CD4-positive, alpha-beta memory T cell (primary cell): ENCODE data around the gene FXYD3. TPM values are rescaled to one million over a fixed set of nuclear protein-coding genes. Genes with fewer than 3 reads are reported as not detected.
A peak's percentile ranks its signal among the peaks of the same experiment; 100 is the strongest.

Source experiments
- CTCF ChIA-PET: fragments of 350-600 bp; sonication (Branson Sonifier 250); formaldehyde crosslinking; loops from one replicate; lab custom pipeline; 2021; ENCODE audit warnings: inconsistent platforms; ENCODE audit not compliant: partially characterized antibody; lab: Charles Lee
- POLR2A ChIA-PET: fragments of 350-600 bp; sonication (Branson Sonifier 250); formaldehyde crosslinking; loops from one replicate; lab custom pipeline; 2021; ENCODE audit not compliant: partially characterized antibody; lab: Charles Lee
- DNase-seq, 5 donors: peaks; one replicate each; pipeline versions ENCODE4 v3.0.0 to v3.0.0-alpha.2; 2020 to 2022; ENCODE audit warnings: mixed read lengths in 1 of 5
- H3K27ac ChIP-seq: one replicate; pipeline ENCODE4 v1.7.0; 2013; ENCODE audit warnings: low read depth, low read length
- H3K27me3 ChIP-seq: 2 replicates; pipeline ENCODE4 v1.7.0; 2013; ENCODE audit warnings: mild to moderate bottlenecking, low read length, moderate library complexity; ENCODE audit not compliant: insufficient read depth
- H3K36me3 ChIP-seq: 2 replicates; pipeline ENCODE4 v1.7.0; 2013; ENCODE audit warnings: mild to moderate bottlenecking, low read length, moderate library complexity; ENCODE audit not compliant: insufficient read depth
- H3K4me1 ChIP-seq: 2 replicates; pipeline ENCODE4 v1.7.0; 2013; ENCODE audit warnings: mild to moderate bottlenecking, low read length, moderate library complexity; ENCODE audit not compliant: insufficient read depth
- H3K4me3 ChIP-seq, 2 donors: one replicate each; pipeline ENCODE4 v1.7.0; 2013; ENCODE audit warnings: low read length in 2 of 2, mild to moderate bottlenecking in 1 of 2
- H3K9me3 ChIP-seq, 2 donors: one replicate each; pipeline ENCODE4 v1.7.0; 2013; ENCODE audit warnings: low read length in 2 of 2, control low read depth in 1 of 2; ENCODE audit not compliant: control insufficient read depth in 1 of 2
- H3K27ac Mint-ChIP-seq, 7 donors: one replicate each; pipeline ENCODE4 v1.8.0; 2020 to 2021; ENCODE audit warnings: mixed read lengths in 7 of 7, mild to moderate bottlenecking in 6 of 7, inconsistent platforms in 3 of 7, moderate library complexity in 3 of 7
- H3K27me3 Mint-ChIP-seq, 2 donors: one replicate each; pipeline ENCODE4 v1.8.0; 2020 to 2021; ENCODE audit warnings: mixed read lengths in 2 of 2
- H3K36me3 Mint-ChIP-seq, 2 donors: one replicate each; pipeline ENCODE4 v1.8.0; 2020 to 2021; ENCODE audit warnings: mixed read lengths in 2 of 2, inconsistent platforms in 1 of 2, mild to moderate bottlenecking in 1 of 2
- H3K4me1 Mint-ChIP-seq, 4 donors: one replicate each; pipeline ENCODE4 v1.8.0; 2020 to 2021; ENCODE audit warnings: mixed read lengths in 4 of 4, mild to moderate bottlenecking in 1 of 4
- H3K4me3 Mint-ChIP-seq, 8 donors: one replicate each; pipeline ENCODE4 v1.8.0; 2020 to 2021; ENCODE audit warnings: mixed read lengths in 8 of 8, mild to moderate bottlenecking in 7 of 8, moderate library complexity in 6 of 8, inconsistent platforms in 3 of 8
- H3K9me3 Mint-ChIP-seq, 8 donors: one replicate each; pipeline ENCODE4 v1.8.0; 2020 to 2021; ENCODE audit warnings: mixed read lengths in 8 of 8, mild to moderate bottlenecking in 5 of 8, inconsistent platforms in 3 of 8, moderate library complexity in 1 of 8
- intact Hi-C: fragments of 100-400 bp; cut with micrococcal nuclease; formaldehyde crosslinking; loops from one replicate; pipeline ENCODE4 v1.15.1; 2023
- polyA plus RNA-seq, 2 donors: library from polyadenylated mRNA; unstranded; fragments of 300-500 nt; fragmentation: Illumina TruSeq; gene quantifications; one replicate each; pipeline ENCODE4 v1.2.3, GENCODE V29; 2021
- total RNA-seq, 2 experiments: library from RNA; stranded (reverse); gene quantifications; one replicate each; pipeline ENCODE4 v1.2.3, GENCODE V29; 2021

Gene FXYD3
- total and polyA plus RNA-seq, 4 experiments from 2014 or later: not detected

DNA sequence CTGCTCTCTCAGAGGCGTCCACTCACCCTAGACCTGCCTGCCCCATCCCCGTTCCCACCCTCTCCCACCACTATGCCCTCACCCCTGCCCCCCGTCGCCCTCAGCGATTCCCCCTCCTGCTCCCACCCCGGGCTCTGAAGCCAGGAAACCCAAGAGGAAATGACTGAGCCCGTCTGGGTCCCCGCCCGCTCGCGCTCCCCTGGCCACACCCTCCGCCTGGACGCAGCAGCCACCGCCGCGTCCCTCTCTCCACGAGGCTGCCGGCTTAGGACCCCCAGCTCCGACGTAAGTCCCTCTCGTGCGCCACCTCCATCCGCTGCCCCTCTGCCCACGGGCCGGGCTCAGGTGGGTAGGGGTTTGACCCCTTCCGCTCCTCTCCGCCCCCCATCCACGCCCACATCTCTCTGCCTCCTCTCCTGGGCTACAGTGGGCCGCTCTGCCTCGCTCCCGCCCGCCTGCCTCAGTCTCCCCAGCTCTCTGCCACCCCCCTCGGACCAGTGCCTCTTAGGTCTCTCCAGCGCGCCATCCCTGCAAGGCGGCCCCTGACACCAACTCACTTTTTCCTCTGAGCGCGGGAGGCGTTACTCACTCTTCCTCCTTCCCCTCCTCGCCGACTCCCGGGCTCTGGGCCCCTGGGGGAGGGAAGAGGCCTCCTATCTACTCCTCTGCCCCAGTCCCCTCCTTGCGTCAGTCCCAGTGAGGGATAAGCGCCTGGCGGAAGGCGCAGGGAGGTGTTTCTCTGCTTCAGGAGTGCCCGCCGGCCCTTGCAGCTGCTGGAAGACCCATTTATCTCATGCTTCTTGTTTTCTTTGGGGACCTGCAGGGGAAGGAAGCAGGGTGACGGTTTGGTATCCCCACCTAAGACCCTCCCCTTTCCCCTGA lies 39.1 kb downstream of the FXYD3 start, which contains the start of gene FXYD5:
Gene FXYD5, plus strand, starts transcription at position 211 of the 882 bp plus-strand sequence. CDS start 816 bp downstream, outside the sequence.
- intact Hi-C loops: loop anchor here (1.0 to 5.0 kb wide), 2 partner anchors 42 to 57 kb away; no protein-coding TSS in a partner anchor
- Mint-ChIP-seq H3K4me1 (peaks cover 35 to 68% (median 46%) of the 10 kb centered on the region in 4 donors), H3K36me3 (peaks cover 37 to 49% of the 10 kb centered on the region in 2 donors)

DNA sequence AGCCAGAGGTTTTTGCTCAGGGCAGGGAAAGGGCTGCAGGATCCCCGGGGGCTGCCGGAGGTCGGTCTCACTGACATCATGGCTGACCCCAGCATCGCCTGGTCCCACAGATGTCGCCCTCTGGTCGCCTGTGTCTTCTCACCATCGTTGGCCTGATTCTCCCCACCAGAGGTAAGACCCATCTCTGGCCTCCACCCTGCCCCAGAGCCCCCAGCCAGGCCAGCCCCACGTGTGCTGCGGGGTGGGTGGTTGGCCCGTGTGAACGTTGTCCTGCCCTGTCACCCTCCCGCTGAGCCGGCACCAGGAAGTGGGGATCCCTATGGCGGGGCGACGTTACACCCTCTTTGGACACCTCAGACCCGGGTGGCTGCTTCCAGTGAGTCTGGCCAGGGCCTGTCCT lies 39.8 kb downstream of the FXYD3 start:
- peak overlapping the region; percentile 91 to 95 for H3K4me3 ChIP-seq
- H3K9me3 ChIP-seq: no peaks in the 10 kb centered on the region
- Mint-ChIP-seq H3K4me3 (peak overlapping the region; percentile 98 to 100 (median 99)), H3K36me3 (peaks cover 40 to 53% of the 10 kb centered on the region in 2 donors), H3K27ac (peak overlapping the region; percentile 98 to 99 (median 99)), H3K27me3 (no peaks in the 10 kb centered on the region), H3K4me1 (peaks cover 35 to 70% (median 45%) of the 10 kb centered on the region in 4 donors), H3K9me3 (no peaks in the 10 kb centered on the region)
- no peaks in the 10 kb centered on the region for H3K27me3 ChIP-seq
- CTCF ChIA-PET: interaction anchor here (2.5 to 2.8 kb wide), 2 partner anchors 14 to 80 kb away, joined by 8 to 18 read pairs; partner anchors contain the start of gene FXYD7
- peaks cover 38% of the 10 kb centered on the region for H3K36me3 ChIP-seq
- POLR2A ChIA-PET: interaction anchor here (0.8 to 10.5 kb wide), 8 partner anchors 12 to 308 kb away, joined by 3 to 140 read pairs (median 24); partner anchors contain the start of genes FXYD7 and USF2
- peaks cover 56% of the 10 kb centered on the region for H3K4me1 ChIP-seq
- peak overlapping the region; percentile 91 for H3K27ac ChIP-seq
- intact Hi-C loops: no loop called here
- DNase-seq: no peak

More for the DNA sequence above, 39.1 kb downstream of the FXYD3 start, which contains the start of gene FXYD5:
- Mint-ChIP-seq H3K9me3 (no peaks in the 10 kb centered on the region), H3K4me3 (peak within 1 kb of the TSS; percentile 98 to 100 (median 99)), H3K27me3 (no peaks in the 10 kb centered on the region), H3K27ac (peak within 1 kb of the TSS; percentile 98 to 99 (median 99))
- Histone ChIP-seq H3K4me3 (peak within 1 kb of the TSS; percentile 91 to 95), H3K27ac (peak within 1 kb of the TSS; percentile 91), H3K9me3 (no peaks in the 10 kb centered on the region), H3K36me3 (peaks cover 32% of the 10 kb centered on the region), H3K27me3 (no peaks in the 10 kb centered on the region), H3K4me1 (peaks cover 56% of the 10 kb centered on the region)
- CTCF ChIA-PET: interaction anchor here (0.7 to 4.2 kb wide), 18 partner anchors 8 to 88 kb away, joined by 3 to 90 read pairs (median 6); partner anchors contain the start of genes FXYD7 and LGI4
- POLR2A ChIA-PET: interaction anchor here (0.8 to 10.5 kb wide), 16 partner anchors 12 to 309 kb away, joined by 3 to 140 read pairs (median 12); partner anchors contain the start of genes FXYD7 and USF2
- peak; percentile 60 to 84 (median 64) for DNase-seq

DNA sequence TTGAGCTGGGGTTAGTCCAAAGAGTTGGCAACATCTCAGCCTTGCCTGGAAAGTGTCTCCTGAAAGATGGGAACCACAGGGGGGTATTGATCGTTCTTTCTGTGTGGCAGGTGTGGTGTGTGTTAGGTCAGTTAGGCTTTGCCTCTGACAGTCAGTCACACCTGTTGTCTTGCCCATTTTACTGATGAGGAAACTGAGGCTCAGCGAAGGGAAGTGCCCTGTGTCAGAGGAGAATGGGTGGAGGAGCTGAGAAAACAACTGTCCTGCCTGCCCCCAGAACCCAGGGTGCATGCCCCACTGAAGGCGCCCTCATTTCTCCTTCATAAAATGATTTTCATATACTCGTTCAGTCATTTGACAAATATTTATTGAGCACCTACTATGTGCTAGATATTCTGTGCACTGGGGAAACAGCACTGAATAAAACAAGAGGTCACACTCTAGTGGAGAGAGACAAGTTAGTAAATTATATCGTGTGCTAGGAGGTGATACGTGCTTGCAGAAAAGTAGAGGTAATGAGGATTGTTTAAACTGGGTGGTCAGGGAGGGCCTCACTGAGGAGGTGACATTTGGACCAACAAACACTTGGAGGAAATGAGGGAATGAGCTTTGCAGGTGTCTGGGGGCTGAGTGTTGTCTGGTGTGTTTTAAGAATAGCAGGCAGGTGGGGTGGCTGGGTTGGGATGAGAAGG lies 40.5 kb downstream of the FXYD3 start:
- Mint-ChIP-seq H3K4me1 (peaks cover 35 to 74% (median 47%) of the 10 kb centered on the region in 4 donors), H3K4me3 (peak overlapping the region; percentile 98 to 100 (median 99)), H3K27me3 (no peaks in the 10 kb centered on the region), H3K36me3 (peaks cover 47 to 60% of the 10 kb centered on the region in 2 donors), H3K9me3 (no peaks in the 10 kb centered on the region), H3K27ac (peak overlapping the region; percentile 98 to 99 (median 99))
- intact Hi-C loops: no loop called here
- ChIA-PET CTCF (interaction anchor here (2.8 kb wide), 1 partner anchor 14 kb away, joined by 8 read pairs; the partner anchor contains the start of gene FXYD7), POLR2A (interaction anchor here (3.4 to 10.5 kb wide), 4 partner anchors 13 to 84 kb away, joined by 24 to 140 read pairs (median 118); partner anchors contain the start of gene FXYD7)
- no peaks in the 10 kb centered on the region for H3K9me3 ChIP-seq
- peaks cover 45% of the 10 kb centered on the region for H3K36me3 ChIP-seq
- peak overlapping the region; percentile 91 to 95 for H3K4me3 ChIP-seq
- H3K4me1 ChIP-seq: peaks cover 63% of the 10 kb centered on the region
- H3K27me3 ChIP-seq: no peaks in the 10 kb centered on the region
- no peak for DNase-seq
- peak overlapping the region; percentile 91 for H3K27ac ChIP-seq

DNA sequence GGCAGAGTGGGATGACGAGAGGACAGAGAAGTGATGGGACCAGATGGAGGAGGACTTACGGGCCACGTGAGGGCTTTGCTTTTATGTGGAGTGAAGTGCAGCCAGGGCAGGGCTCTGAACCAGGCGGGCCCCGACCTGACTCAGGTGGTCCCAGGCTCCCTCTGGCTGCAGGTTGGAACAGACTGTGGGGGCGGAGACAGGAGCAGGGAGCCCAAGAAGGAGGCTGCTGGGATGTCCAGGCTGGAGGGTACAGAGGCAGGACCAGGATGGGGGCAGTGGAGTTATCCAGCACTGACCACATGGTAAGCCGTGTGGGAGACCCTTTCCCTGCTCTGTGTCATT lies 41.0 kb downstream of the FXYD3 start:
- intact Hi-C loops: no loop called here
- ChIA-PET POLR2A (interaction anchor here (3.4 to 10.5 kb wide), 4 partner anchors 14 to 83 kb away, joined by 24 to 140 read pairs (median 118); partner anchors contain the start of gene FXYD7), CTCF (interaction anchor here (2.8 kb wide), 1 partner anchor 15 kb away, joined by 8 read pairs; the partner anchor contains the start of gene FXYD7)
- peak overlapping the region; percentile 98 to 99 (median 99) for H3K27ac Mint-ChIP-seq
- peaks cover 37 to 79% (median 51%) of the 10 kb centered on the region in 4 donors for H3K4me1 Mint-ChIP-seq
- H3K9me3 Mint-ChIP-seq: no peaks in the 10 kb centered on the region
- H3K4me3 Mint-ChIP-seq: peak overlapping the region; percentile 98 to 100 (median 99)
- no peaks in the 10 kb centered on the region for H3K27me3 Mint-ChIP-seq
- H3K36me3 ChIP-seq: peaks cover 50% of the 10 kb centered on the region
- no peak for DNase-seq
- peaks cover 52 to 65% of the 10 kb centered on the region in 2 donors for H3K36me3 Mint-ChIP-seq
- H3K27ac ChIP-seq: peak overlapping the region; percentile 91
- peak overlapping the region in 1 of 2 donors; percentile 91 for H3K4me3 ChIP-seq
- H3K9me3 ChIP-seq: no peaks in the 10 kb centered on the region
- peaks cover 67% of the 10 kb centered on the region for H3K4me1 ChIP-seq
- H3K27me3 ChIP-seq: no peaks in the 10 kb centered on the region

DNA sequence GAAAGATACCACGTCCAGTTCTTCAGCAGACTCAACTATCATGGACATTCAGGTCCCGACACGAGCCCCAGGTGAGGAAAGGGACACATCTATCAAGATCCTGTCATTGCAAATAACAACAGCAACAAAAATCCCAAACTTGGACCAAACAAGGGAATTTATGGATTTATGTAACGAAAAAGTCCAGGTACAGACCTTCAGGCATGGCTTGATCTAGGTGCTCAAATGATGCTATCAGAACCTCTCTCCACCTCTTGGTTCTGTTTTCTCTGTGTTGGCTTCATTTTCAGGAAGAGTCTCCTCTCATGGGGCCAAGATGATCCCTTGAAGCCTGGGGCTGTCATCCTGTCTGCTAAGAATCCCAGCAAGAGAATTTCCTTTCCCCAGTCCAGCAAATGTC lies 41.8 kb downstream of the FXYD3 start:
- H3K27ac Mint-ChIP-seq: peak overlapping the region; percentile 22 to 99 (median 98)

DNA sequence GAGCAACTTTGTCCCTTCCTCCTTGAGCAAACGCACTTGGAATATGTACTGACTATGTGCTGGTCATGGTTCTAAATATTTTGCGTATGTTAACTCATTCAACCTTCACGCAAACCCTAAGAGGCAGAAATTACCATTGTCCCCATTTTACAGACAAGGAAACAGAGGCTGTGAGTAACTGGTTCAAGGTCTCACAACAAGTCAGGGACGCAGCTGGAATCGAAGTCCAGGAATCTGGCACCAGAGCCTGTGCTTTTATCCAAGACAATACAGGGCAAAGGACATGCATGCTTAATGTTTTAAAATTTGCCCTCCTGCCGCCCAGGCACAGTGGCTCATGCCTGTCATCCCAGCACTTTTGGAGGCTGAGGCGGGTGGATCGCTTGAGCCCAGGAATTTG lies 44.0 kb downstream of the FXYD3 start:
- H3K27ac Mint-ChIP-seq: peak overlapping the region in 4 of 7 donors; percentile 57 to 88 (median 76)
- ChIA-PET CTCF (interaction anchor here (0.8 to 1.6 kb wide), 3 partner anchors 9 to 18 kb away, joined by 3 to 7 read pairs (median 3); no protein-coding TSS in a partner anchor), POLR2A (interaction anchor here (0.7 to 10.5 kb wide), 6 partner anchors 14 to 82 kb away, joined by 3 to 140 read pairs (median 8); partner anchors contain the start of gene FXYD7)
- no peaks in the 10 kb centered on the region for H3K9me3 ChIP-seq
- peak overlapping the region in 1 of 8 donors; percentile 38 for H3K4me3 Mint-ChIP-seq
- no peaks in the 10 kb centered on the region for H3K27me3 Mint-ChIP-seq
- H3K36me3 Mint-ChIP-seq: peaks cover 82 to 91% of the 10 kb centered on the region in 2 donors
- peaks cover 76% of the 10 kb centered on the region for H3K4me1 ChIP-seq
- peaks cover 30 to 87% (median 57%) of the 10 kb centered on the region in 4 donors for H3K4me1 Mint-ChIP-seq
- H3K27me3 ChIP-seq: no peaks in the 10 kb centered on the region
- H3K9me3 Mint-ChIP-seq: peaks cover 0 to 9% (median 3%) of the 10 kb centered on the region in 8 donors
- H3K36me3 ChIP-seq: peaks cover 77% of the 10 kb centered on the region
- H3K4me3 ChIP-seq: no peak overlapping the region
- DNase-seq: no peak
- H3K27ac ChIP-seq: no peak overlapping the region
- intact Hi-C loops: no loop called here

More for the DNA sequence above, 41.8 kb downstream of the FXYD3 start:
- intact Hi-C loops: no loop called here
- Histone ChIP-seq H3K9me3 (no peaks in the 10 kb centered on the region), H3K4me1 (peaks cover 75% of the 10 kb centered on the region), H3K4me3 (no peak overlapping the region), H3K36me3 (peaks cover 58% of the 10 kb centered on the region), H3K27ac (peak overlapping the region; percentile 91), H3K27me3 (no peaks in the 10 kb centered on the region)
- ChIA-PET POLR2A (interaction anchor here (6.3 to 10.5 kb wide), 3 partner anchors 14 to 57 kb away, joined by 109 to 140 read pairs (median 126); partner anchors contain the start of gene FXYD7), CTCF (interaction anchor here (1.1 to 2.8 kb wide), 3 partner anchors 16 to 33 kb away, joined by 3 to 8 read pairs (median 3); partner anchors contain the start of gene FXYD7)
- Mint-ChIP-seq H3K9me3 (peaks cover 0 to 4% (median 2%) of the 10 kb centered on the region in 8 donors), H3K4me3 (peak overlapping the region in 7 of 8 donors; percentile 42 to 99 (median 98)), H3K36me3 (peaks cover 60 to 73% of the 10 kb centered on the region in 2 donors), H3K4me1 (peaks cover 35 to 83% (median 50%) of the 10 kb centered on the region in 4 donors), H3K27me3 (no peaks in the 10 kb centered on the region)
- no peak for DNase-seq
